Measurements from ENCODE around the gene TAB2.

Gene TAB2

GRCh38 chr6:149334201-149334600 is 16.7 kb downstream of the TAB2 start:
- Histone ChIP-seq H2BK12ac (ENCODE audit: low read length in 2 of 2) (no peak overlapping the region), H2BK15ac (ENCODE audit: low read depth, poor library complexity, severe bottlenecking) (no peak overlapping the region), H3K9me3 (ENCODE audit: control insufficient read depth, low read length) (no peaks in the 10 kb centered on the region), H3K27ac (ENCODE audit: low read length, poor library complexity, severe bottlenecking) (peak overlapping the region; percentile 50), H2BK5ac (ENCODE audit: low read depth, low read length, poor library complexity, severe bottlenecking) (no peak overlapping the region), H3K9ac (ENCODE audit: low read length) (peak overlapping the region; percentile 11), H3K4me1 (ENCODE audit: control insufficient read depth, insufficient read depth, low read depth, low read length) (peaks cover 6% of the 10 kb centered on the region), H3K23ac (ENCODE audit: low read length in 2 of 2) (no peak overlapping the region), H4K8ac (ENCODE audit: low read length) (no peak overlapping the region), H2AK5ac (ENCODE audit: low read length, severe bottlenecking) (peak overlapping the region; percentile 27), H3K4me3 (ENCODE audit: insufficient read depth in 1 of 2, low read depth in 1 of 2, low read length in 2 of 2) (no peak overlapping the region), H2BK120ac (ENCODE audit: low read depth, low read length) (no peak overlapping the region), H3K79me1 (replicated peaks; ENCODE audit: low read length, poor library complexity, severe bottlenecking) (no peaks in the 10 kb centered on the region), H3K4ac (ENCODE audit: low read depth in 1 of 2, low read length in 2 of 2) (peak overlapping the region in 1 of 2 experiments; percentile 16), H4K91ac (ENCODE audit: low read length) (no peak overlapping the region), H3K36me3 (ENCODE audit: control insufficient read depth in 1 of 2, insufficient read depth in 2 of 2, low read depth in 1 of 2, low read length in 2 of 2) (no peaks in the 10 kb centered on the region), H3K18ac (ENCODE audit: low read depth in 1 of 2, low read length in 2 of 2) (no peak overlapping the region), H3K4me2 (ENCODE audit: low read length, poor library complexity, severe bottlenecking) (no peak overlapping the region), H2AFZ (ENCODE audit: low read depth, low read length) (no peak overlapping the region), H3K27me3 (ENCODE audit: control insufficient read depth in 1 of 2, insufficient read depth in 1 of 2, low read length in 2 of 2) (no peaks in the 10 kb centered on the region), H3K14ac (ENCODE audit: low read length in 2 of 2) (no peak overlapping the region)
- 62% methylated on average over 3 of the region's 3 CpGs for WGBS
- peak; percentile 39 for DNase-seq

- no peak overlapping the region for H2BK5ac ChIP-seq (ENCODE audit: low read depth, low read length, poor library complexity, severe bottlenecking)
- DNase-seq = peak; percentile 80
- no peak overlapping the region for H2BK15ac ChIP-seq (ENCODE audit: low read depth, poor library complexity, severe bottlenecking)
- H4K8ac ChIP-seq (ENCODE audit: low read length) = no peak overlapping the region
- H3K18ac ChIP-seq (ENCODE audit: low read depth in 1 of 2, low read length in 2 of 2) = no peak overlapping the region
- H2BK12ac ChIP-seq (ENCODE audit: low read length in 2 of 2) = no peak overlapping the region
- no peaks in the 10 kb centered on the region for H3K9me3 ChIP-seq (ENCODE audit: control insufficient read depth, low read length)
- H2AFZ ChIP-seq (ENCODE audit: low read depth, low read length) = no peak overlapping the region
- no peaks in the 10 kb centered on the region for H3K36me3 ChIP-seq (ENCODE audit: control insufficient read depth in 1 of 2, insufficient read depth in 2 of 2, low read depth in 1 of 2, low read length in 2 of 2)
- H3K4me3 ChIP-seq (ENCODE audit: insufficient read depth in 1 of 2, low read depth in 1 of 2, low read length in 2 of 2) = no peak overlapping the region
- peaks cover 6% of the 10 kb centered on the region for H3K4me1 ChIP-seq (ENCODE audit: control insufficient read depth, insufficient read depth, low read depth, low read length)
- H3K4ac ChIP-seq (ENCODE audit: low read depth in 1 of 2, low read length in 2 of 2) = no peak overlapping the region
- peak overlapping the region; percentile 11 for H3K9ac ChIP-seq (ENCODE audit: low read length)
- no peak overlapping the region for H3K14ac ChIP-seq (ENCODE audit: low read length in 2 of 2)
- H2AK5ac ChIP-seq (ENCODE audit: low read length, severe bottlenecking) = no peak overlapping the region
- no peak overlapping the region for H3K4me2 ChIP-seq (ENCODE audit: low read length, poor library complexity, severe bottlenecking)
- no peaks in the 10 kb centered on the region for H3K79me1 ChIP-seq (replicated peaks; ENCODE audit: low read length, poor library complexity, severe bottlenecking)
- H4K91ac ChIP-seq (ENCODE audit: low read length) = no peak overlapping the region
- WGBS = no CpG with 5 or more reads among the region's 2 CpGs
- H3K27ac ChIP-seq (ENCODE audit: low read length, poor library complexity, severe bottlenecking) = peak overlapping the region; percentile 66
- no peaks in the 10 kb centered on the region for H3K27me3 ChIP-seq (ENCODE audit: control insufficient read depth in 1 of 2, insufficient read depth in 1 of 2, low read length in 2 of 2)
- no peak overlapping the region for H2BK120ac ChIP-seq (ENCODE audit: low read depth, low read length)
- no peak overlapping the region for H3K23ac ChIP-seq (ENCODE audit: low read length in 2 of 2)
Measured at GRCh38 chr6:149334682-149335160, 17.2 kb downstream of the TAB2 start.

- Histone ChIP-seq H2AK5ac (ENCODE audit: low read length, severe bottlenecking) (peak overlapping the region; percentile 13), H2BK5ac (ENCODE audit: low read depth, low read length, poor library complexity, severe bottlenecking) (peak overlapping the region; percentile 46), H3K27me3 (ENCODE audit: control insufficient read depth in 1 of 2, insufficient read depth in 1 of 2, low read length in 2 of 2) (no peaks in the 10 kb centered on the region), H3K4me2 (ENCODE audit: low read length, poor library complexity, severe bottlenecking) (no peak overlapping the region), H3K4me3 (ENCODE audit: insufficient read depth in 1 of 2, low read depth in 1 of 2, low read length in 2 of 2) (peak overlapping the region in 1 of 2 experiments; percentile 24), H3K36me3 (ENCODE audit: control insufficient read depth in 1 of 2, insufficient read depth in 2 of 2, low read depth in 1 of 2, low read length in 2 of 2) (no peaks in the 10 kb centered on the region), H3K4ac (ENCODE audit: low read depth in 1 of 2, low read length in 2 of 2) (no peak overlapping the region), H4K8ac (ENCODE audit: low read length) (no peak overlapping the region), H3K23ac (ENCODE audit: low read length in 2 of 2) (no peak overlapping the region), H3K9me3 (ENCODE audit: control insufficient read depth, low read length) (no peaks in the 10 kb centered on the region), H2AFZ (ENCODE audit: low read depth, low read length) (no peak overlapping the region), H3K14ac (ENCODE audit: low read length in 2 of 2) (no peak overlapping the region), H3K79me1 (replicated peaks; ENCODE audit: low read length, poor library complexity, severe bottlenecking) (no peaks in the 10 kb centered on the region), H3K18ac (ENCODE audit: low read depth in 1 of 2, low read length in 2 of 2) (no peak overlapping the region), H4K91ac (ENCODE audit: low read length) (no peak overlapping the region), H3K4me1 (ENCODE audit: control insufficient read depth, insufficient read depth, low read depth, low read length) (peaks cover 6% of the 10 kb centered on the region), H3K27ac (ENCODE audit: low read length, poor library complexity, severe bottlenecking) (peak overlapping the region; percentile 80), H2BK12ac (ENCODE audit: low read length in 2 of 2) (no peak overlapping the region), H2BK15ac (ENCODE audit: low read depth, poor library complexity, severe bottlenecking) (no peak overlapping the region), H3K9ac (ENCODE audit: low read length) (peak overlapping the region; percentile 50), H2BK120ac (ENCODE audit: low read depth, low read length) (no peak overlapping the region)
- peak; percentile 74 for DNase-seq
- 40% methylated on average over 4 of the region's 4 CpGs for WGBS
Measured at GRCh38 chr6:149335924-149336608, 18.6 kb downstream of the TAB2 start.

GRCh38 chr6:149336609-149336928 is 19.1 kb downstream of the TAB2 start:
- no peaks in the 10 kb centered on the region for H3K27me3 ChIP-seq (ENCODE audit: control insufficient read depth in 1 of 2, insufficient read depth in 1 of 2, low read length in 2 of 2)
- H2AFZ ChIP-seq (ENCODE audit: low read depth, low read length) = no peak overlapping the region
- H3K9me3 ChIP-seq (ENCODE audit: control insufficient read depth, low read length) = no peaks in the 10 kb centered on the region
- H2BK15ac ChIP-seq (ENCODE audit: low read depth, poor library complexity, severe bottlenecking) = no peak overlapping the region
- H2AK5ac ChIP-seq (ENCODE audit: low read length, severe bottlenecking) = no peak overlapping the region
- no peak overlapping the region for H2BK5ac ChIP-seq (ENCODE audit: low read depth, low read length, poor library complexity, severe bottlenecking)
- H2BK120ac ChIP-seq (ENCODE audit: low read depth, low read length) = no peak overlapping the region
- peak overlapping the region in 1 of 2 experiments; percentile 41 for H3K4ac ChIP-seq (ENCODE audit: low read depth in 1 of 2, low read length in 2 of 2)
- H3K79me1 ChIP-seq (replicated peaks; ENCODE audit: low read length, poor library complexity, severe bottlenecking) = no peaks in the 10 kb centered on the region
- H3K27ac ChIP-seq (ENCODE audit: low read length, poor library complexity, severe bottlenecking) = peak overlapping the region; percentile 80
- H3K4me3 ChIP-seq (ENCODE audit: insufficient read depth in 1 of 2, low read depth in 1 of 2, low read length in 2 of 2) = peak overlapping the region in 1 of 2 experiments; percentile 24
- H2BK12ac ChIP-seq (ENCODE audit: low read length in 2 of 2) = no peak overlapping the region
- H3K23ac ChIP-seq (ENCODE audit: low read length in 2 of 2) = no peak overlapping the region
- no peak overlapping the region for H3K18ac ChIP-seq (ENCODE audit: low read depth in 1 of 2, low read length in 2 of 2)
- no peaks in the 10 kb centered on the region for H3K36me3 ChIP-seq (ENCODE audit: control insufficient read depth in 1 of 2, insufficient read depth in 2 of 2, low read depth in 1 of 2, low read length in 2 of 2)
- no peak overlapping the region for H4K91ac ChIP-seq (ENCODE audit: low read length)
- DNase-seq = no peak
- H3K14ac ChIP-seq (ENCODE audit: low read length in 2 of 2) = no peak overlapping the region
- H4K8ac ChIP-seq (ENCODE audit: low read length) = no peak overlapping the region
- H3K4me2 ChIP-seq (ENCODE audit: low read length, poor library complexity, severe bottlenecking) = no peak overlapping the region
- H3K4me1 ChIP-seq (ENCODE audit: control insufficient read depth, insufficient read depth, low read depth, low read length) = peaks cover 6% of the 10 kb centered on the region
- H3K9ac ChIP-seq (ENCODE audit: low read length) = peak overlapping the region; percentile 50
